Duodenal mucosa (tissue), 2 donors: ENCODE results near the gene TNNT1.

Experiments used
- H3K27ac ChIP-seq: one replicate; pipeline ENCODE4 v1.7.0; 2013; ENCODE audit warnings: low read depth, low read length
- H3K27me3 ChIP-seq, 2 donors: one replicate each; pipeline ENCODE4 v1.7.0; 2013; ENCODE audit warnings: low read length in 2 of 2, control low read depth in 1 of 2; ENCODE audit not compliant: insufficient read depth in 2 of 2, control insufficient read depth in 1 of 2
- H3K36me3 ChIP-seq, 2 donors: one replicate each; pipeline ENCODE4 v1.7.0; 2013; ENCODE audit warnings: low read length in 2 of 2, control low read depth in 1 of 2; ENCODE audit not compliant: insufficient read depth in 2 of 2, control insufficient read depth in 1 of 2
- H3K4me1 ChIP-seq, 2 donors: one replicate each; pipeline ENCODE4 v1.7.0; 2013; ENCODE audit warnings: low read length in 2 of 2, control low read depth in 1 of 2; ENCODE audit not compliant: insufficient read depth in 2 of 2, control insufficient read depth in 1 of 2
- H3K4me3 ChIP-seq, 2 donors: one replicate each; pipeline ENCODE4 v1.7.0; 2013; ENCODE audit warnings: low read length in 2 of 2, low read depth in 1 of 2
- H3K9ac ChIP-seq, 2 donors: one replicate each; pipeline ENCODE4 v1.7.0; 2013; ENCODE audit warnings: low read length in 2 of 2, low read depth in 1 of 2
- H3K9me3 ChIP-seq, 2 donors: one replicate each; pipeline ENCODE4 v1.7.0; 2013; ENCODE audit warnings: low read length in 2 of 2, control low read depth in 1 of 2; ENCODE audit not compliant: control insufficient read depth in 1 of 2

TNNT1 gene

DNA sequence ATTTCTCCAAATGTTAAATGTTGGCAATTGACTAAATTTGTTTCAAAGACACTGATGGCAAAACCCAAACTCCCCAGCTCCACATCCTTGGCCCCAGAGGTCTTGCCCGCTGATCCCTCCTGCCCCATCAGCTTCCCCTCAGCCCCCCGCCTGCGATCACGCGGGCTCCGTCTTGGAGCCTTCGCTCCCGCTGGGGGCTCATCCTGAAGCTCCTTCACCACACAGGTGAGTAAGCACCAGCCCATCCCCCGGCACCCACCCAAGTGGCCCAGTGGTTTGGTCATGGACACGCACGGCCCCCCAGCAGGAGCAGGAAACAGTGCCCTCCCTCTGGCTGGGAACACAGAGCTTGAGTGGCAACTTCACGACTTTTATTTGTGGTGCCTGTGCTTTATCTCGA lies 58.4 kb downstream of the TNNT1 start:
- Histone ChIP-seq H3K4me3 (no peak overlapping the region), H3K9ac (no peak overlapping the region), H3K27me3 (peaks cover 12 to 13% of the 10 kb centered on the region in 2 donors), H3K9me3 (no peaks in the 10 kb centered on the region), H3K4me1 (peaks cover 9 to 18% of the 10 kb centered on the region in 2 donors), H3K36me3 (peaks cover 9 to 26% of the 10 kb centered on the region in 2 donors), H3K27ac (no peak overlapping the region)

DNA sequence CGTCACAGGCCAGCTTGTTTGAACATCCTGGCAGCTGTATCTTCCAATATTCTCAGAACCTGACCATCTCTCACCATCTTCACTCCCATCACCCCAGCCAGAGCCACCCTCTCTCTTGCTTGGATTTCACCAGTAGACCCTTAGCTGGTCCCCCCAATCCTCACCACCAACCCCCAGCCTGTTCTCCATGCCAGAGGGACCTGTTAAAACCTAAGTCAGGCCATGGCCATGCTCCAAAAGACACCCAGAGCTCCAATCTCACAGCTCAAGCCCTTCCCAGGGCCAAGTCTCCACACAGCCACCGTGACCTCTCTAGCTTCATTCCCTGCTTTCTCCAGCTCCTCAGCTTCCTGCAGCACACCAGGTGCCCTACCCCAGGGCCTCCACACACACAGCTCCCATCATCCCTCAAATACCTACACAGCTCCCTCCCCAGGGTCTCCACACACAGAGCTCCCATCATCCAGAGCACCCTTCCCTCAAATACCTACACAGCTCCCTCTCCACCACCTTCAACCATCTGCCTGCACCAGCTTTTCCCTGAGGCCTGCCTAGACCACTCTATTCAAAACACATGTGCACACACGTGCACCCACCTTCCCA lies 59.6 kb downstream of the TNNT1 start:
- H3K9me3 ChIP-seq, result no peaks in the 10 kb centered on the region
- H3K27ac ChIP-seq, result no peak overlapping the region
- no peak overlapping the region for H3K4me3 ChIP-seq
- H3K27me3 ChIP-seq, result peaks cover 13 to 14% of the 10 kb centered on the region in 2 donors
- H3K36me3 ChIP-seq, result peaks cover 3 to 20% of the 10 kb centered on the region in 2 donors
- H3K9ac ChIP-seq, result no peak overlapping the region
- peaks cover 9 to 18% of the 10 kb centered on the region in 2 donors for H3K4me1 ChIP-seq

DNA sequence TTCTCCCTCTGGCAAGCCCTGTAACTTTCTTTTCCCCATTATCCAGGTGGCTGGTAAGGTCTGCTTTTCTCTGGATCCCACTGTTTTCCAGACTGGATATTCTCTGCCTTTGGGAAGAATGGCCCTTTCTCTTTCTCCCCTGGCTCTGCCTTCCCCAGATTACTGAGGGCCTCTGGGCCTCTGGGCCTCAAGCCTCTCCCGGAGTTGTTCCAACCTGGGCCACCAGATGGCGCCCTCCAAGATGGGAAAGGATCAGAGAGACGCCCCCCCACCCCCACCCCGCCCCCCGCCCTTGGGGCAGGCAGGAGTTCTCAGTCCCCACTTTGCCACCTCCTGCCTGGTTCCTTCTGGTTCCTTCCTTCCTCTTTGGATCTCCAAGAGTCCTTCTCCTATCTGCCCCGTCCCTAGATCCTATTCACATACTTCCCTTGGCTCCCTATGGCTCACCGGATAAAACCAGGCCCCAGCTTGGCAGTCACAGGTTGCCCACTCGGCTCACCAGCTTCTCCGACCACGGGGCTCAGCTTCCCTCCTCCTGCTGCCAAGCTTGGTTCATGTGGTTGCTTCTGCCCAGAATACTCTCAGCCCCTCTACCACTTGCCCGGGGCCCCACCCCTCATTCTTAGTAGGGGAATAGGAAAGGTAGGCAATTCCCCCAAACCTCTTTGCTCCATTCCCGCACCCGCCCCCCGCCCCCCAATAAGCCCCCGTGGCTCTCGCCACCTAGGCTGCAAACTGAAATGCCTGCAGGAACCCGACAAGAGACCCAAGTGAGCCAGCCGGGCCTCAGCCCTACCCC lies 60.3 kb downstream of the TNNT1 start:
- H3K9ac ChIP-seq, result peak overlapping the region in 1 of 2 donors; percentile 31
- peaks cover 13 to 14% of the 10 kb centered on the region in 2 donors for H3K27me3 ChIP-seq
- H3K9me3 ChIP-seq, result no peaks in the 10 kb centered on the region
- peaks cover 0 to 17% of the 10 kb centered on the region in 2 donors for H3K36me3 ChIP-seq
- no peak overlapping the region for H3K4me3 ChIP-seq
- H3K4me1 ChIP-seq, result peaks cover 9 to 18% of the 10 kb centered on the region in 2 donors
- H3K27ac ChIP-seq, result no peak overlapping the region

DNA sequence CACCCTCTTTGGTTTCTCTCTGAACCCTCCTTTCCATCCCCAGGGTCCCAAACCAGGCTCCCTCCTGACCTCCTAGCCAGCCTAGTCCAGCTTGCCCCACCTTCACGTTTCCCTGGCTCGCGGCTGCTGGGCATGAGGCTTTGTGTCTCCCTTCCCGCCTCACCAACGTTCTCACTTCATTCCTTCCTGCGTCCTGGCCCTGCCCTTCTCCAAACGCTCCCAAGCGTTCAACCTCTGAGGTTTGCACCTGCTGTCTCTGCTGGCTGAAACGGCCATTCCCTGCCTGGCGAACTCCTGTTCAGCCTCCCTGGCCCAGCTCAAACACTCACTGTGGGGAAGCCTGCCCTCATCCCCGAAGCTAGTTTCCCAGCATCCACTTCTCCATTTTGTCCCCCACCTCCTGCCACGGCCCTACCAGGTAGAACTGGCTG lies 61.0 kb downstream of the TNNT1 start:
- H3K27ac ChIP-seq, result no peak overlapping the region
- H3K4me3 ChIP-seq, result no peak overlapping the region
- no peaks in the 10 kb centered on the region for H3K9me3 ChIP-seq
- H3K4me1 ChIP-seq, result peaks cover 9 to 18% of the 10 kb centered on the region in 2 donors
- peaks cover 0 to 17% of the 10 kb centered on the region in 2 donors for H3K36me3 ChIP-seq
- H3K27me3 ChIP-seq, result peaks cover 14 to 17% of the 10 kb centered on the region in 2 donors
- H3K9ac ChIP-seq, result peak overlapping the region in 1 of 2 donors; percentile 31

DNA sequence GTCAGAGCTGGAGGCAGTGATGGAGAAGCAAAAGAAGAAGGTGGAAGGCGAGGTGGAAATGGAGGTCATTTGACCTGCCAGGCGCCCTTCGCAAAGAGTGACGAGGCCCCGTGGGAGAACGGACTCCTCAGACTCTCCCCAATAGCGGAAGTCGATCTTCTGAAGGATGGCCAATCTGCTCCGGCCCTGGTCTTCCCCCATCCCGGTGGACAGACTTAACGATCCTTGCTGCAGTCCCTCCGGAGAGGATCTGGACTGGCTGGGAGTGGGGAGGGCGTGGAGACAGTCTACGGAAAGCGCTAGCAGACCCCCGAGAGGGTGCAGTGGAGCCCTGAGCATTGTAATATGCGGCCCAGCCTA lies 61.5 kb downstream of the TNNT1 start:
- Histone ChIP-seq H3K36me3 (peaks cover 0 to 14% of the 10 kb centered on the region in 2 donors), H3K9me3 (no peaks in the 10 kb centered on the region), H3K4me3 (peak overlapping the region; percentile 33 to 55), H3K27ac (no peak overlapping the region), H3K27me3 (peaks cover 14 to 18% of the 10 kb centered on the region in 2 donors), H3K9ac (peak overlapping the region; percentile 2 to 29), H3K4me1 (peaks cover 9 to 18% of the 10 kb centered on the region in 2 donors)

DNA sequence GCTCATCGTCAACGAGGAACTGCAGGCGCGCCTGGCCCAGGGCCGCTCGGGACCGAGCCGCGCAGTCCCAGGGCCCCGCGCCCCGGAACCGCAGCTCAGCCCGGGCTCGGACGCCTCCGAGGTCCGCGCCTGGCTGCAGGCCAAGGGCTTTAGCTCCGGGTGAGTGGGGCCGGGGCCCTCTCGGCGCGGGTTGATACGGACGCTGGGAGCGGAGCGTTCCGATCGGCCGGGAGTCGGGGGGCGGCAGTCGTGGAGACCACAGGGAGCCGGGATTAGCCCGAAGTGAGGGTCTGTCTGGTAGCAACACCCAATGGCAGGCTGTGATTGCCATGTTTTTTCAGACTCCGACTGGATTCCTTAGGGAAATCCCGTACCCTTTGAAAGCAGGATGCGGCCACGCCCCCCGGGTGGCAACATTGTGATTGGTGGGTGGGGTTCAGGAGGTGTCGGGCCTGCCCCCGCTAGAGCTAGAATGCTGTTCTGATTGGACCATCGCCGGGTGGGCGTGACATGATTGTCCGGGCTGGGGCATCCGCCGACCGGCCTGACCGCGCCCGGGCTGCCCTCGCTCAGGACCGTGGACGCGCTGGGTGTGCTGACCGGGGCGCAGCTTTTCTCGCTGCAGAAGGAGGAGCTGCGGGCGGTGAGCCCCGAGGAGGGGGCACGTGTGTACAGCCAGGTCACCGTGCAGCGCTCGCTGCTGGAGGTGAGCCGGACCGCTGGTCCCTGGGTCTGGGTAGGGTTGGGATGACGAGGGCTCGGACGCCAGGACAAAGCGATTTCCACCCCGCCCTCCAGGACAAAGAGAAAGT lies 62.1 kb downstream of the TNNT1 start:
- H3K9me3 ChIP-seq, result no peaks in the 10 kb centered on the region
- peaks cover 0 to 12% of the 10 kb centered on the region in 2 donors for H3K36me3 ChIP-seq
- H3K4me1 ChIP-seq, result peaks cover 9 to 22% of the 10 kb centered on the region in 2 donors
- H3K4me3 ChIP-seq, result peak overlapping the region; percentile 33 to 55
- peaks cover 14 to 24% of the 10 kb centered on the region in 2 donors for H3K27me3 ChIP-seq
- H3K27ac ChIP-seq, result no peak overlapping the region
- peak overlapping the region; percentile 2 to 29 for H3K9ac ChIP-seq

DNA sequence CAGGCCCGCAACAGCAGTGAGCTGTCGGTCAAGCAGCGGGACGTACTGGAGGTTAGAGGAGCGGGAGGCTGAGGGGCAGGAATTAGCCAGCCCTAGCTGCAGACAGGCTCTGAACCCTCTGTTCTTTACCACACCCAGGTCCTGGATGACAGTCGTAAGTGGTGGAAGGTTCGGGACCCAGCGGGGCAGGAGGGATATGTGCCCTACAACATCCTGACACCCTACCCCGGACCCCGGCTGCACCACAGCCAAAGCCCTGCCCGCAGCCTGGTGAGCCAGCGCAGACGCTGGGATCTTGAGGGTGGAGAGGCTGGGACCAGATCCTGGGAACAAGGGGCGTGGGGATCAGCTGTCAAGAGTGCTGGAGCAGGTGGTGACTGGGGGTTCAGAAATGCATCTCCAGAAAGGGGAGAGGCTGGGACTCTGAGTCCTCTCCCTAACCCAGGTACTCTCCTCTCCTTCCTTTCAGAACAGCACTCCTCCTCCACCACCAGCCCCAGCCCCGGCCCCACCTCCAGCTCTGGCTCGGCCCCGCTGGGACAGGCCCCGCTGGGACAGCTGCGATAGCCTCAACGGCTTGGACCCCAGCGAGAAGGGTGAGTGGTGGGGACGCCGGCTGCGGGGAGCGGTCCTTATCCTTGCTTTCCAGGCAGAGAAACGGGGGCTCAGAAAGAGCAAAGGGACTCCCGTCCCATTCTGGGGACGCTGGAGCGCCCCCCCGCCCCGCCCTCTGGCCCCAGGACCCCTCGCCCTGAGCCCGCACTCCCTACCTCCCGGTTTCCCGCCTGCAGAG lies 62.9 kb downstream of the TNNT1 start:
- Histone ChIP-seq H3K9me3 (no peaks in the 10 kb centered on the region), H3K4me3 (no peak overlapping the region), H3K27me3 (peaks cover 14 to 27% of the 10 kb centered on the region in 2 donors), H3K9ac (no peak overlapping the region), H3K36me3 (peaks cover 0 to 7% of the 10 kb centered on the region in 2 donors), H3K4me1 (peaks cover 9 to 25% of the 10 kb centered on the region in 2 donors), H3K27ac (no peak overlapping the region)

DNA sequence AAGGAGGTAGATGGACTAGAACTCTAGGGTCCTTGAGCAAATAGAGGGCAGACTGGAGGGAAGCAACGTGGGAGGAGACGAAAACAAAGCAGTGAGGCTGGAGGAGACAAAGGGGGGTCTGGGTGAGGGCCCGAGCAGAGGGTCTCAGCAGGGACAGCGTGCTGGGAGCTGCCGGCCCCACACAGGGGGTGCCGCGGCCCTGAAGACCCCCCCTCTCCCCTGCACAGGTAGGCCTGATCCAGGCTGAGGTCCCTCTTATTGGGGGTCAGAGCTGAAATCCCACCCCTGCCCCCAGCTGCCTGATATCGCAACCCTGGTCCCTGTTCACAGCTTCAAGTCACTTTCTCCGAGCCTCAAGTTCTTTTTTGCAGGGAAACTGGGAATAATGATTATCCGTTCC lies 64.6 kb downstream of the TNNT1 start:
- Histone ChIP-seq H3K9me3 (no peaks in the 10 kb centered on the region), H3K27ac (no peak overlapping the region), H3K9ac (no peak overlapping the region), H3K27me3 (peaks cover 14 to 32% of the 10 kb centered on the region in 2 donors), H3K36me3 (no peaks in the 10 kb centered on the region), H3K4me1 (peaks cover 24 to 35% of the 10 kb centered on the region in 2 donors), H3K4me3 (no peak overlapping the region)

DNA sequence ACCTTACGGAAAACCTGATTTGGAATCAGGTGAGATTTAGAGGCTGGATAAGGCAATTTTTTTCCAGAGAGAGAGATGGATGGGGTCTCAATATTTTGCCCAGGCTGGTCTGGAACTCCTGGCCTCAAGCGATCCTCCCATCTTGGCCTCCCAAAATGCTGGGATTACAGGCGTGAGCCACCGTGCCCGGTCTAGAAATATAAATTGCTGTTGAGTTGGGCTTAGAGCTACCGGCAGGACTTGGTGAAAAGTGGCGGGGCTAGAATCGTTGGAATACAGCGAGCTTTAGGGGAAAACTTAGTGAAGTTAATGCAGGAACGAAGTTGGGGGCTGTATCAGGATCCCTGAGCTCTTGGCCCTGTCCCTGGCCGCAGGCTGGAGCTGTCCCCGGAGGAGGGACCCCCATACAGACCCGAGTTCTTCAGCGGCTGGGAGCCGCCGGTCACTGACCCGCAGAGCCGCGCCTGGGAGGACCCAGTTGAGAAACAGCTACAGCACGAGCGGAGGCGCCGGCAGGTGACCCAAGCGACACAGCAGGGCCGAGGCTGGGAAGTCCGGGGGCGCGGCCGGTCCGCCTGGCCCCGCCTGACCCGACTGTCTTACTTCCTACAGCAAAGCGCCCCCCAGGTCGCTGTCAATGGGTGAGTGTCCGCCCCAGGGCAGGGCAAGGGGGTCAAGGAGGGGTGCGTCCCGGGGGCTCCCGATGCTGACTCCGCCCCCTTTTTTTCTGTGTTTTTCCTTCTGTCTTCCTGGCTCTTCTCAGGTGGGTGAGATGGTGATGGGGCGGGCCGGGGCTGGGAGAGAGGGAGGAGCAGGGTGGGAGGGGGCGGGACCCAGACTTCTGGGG lies 65.8 kb downstream of the TNNT1 start:
- no peak overlapping the region for H3K9ac ChIP-seq
- H3K9me3 ChIP-seq, result no peaks in the 10 kb centered on the region
- peaks cover 14 to 32% of the 10 kb centered on the region in 2 donors for H3K27me3 ChIP-seq
- no peak overlapping the region for H3K4me3 ChIP-seq
- H3K36me3 ChIP-seq, result no peaks in the 10 kb centered on the region
- peaks cover 24 to 35% of the 10 kb centered on the region in 2 donors for H3K4me1 ChIP-seq
- H3K27ac ChIP-seq, result no peak overlapping the region
